ENCODE results near the gene FASTK.
A peak's percentile ranks its signal among the peaks of the same experiment; 100 is the strongest.

FASTK gene, protein sequence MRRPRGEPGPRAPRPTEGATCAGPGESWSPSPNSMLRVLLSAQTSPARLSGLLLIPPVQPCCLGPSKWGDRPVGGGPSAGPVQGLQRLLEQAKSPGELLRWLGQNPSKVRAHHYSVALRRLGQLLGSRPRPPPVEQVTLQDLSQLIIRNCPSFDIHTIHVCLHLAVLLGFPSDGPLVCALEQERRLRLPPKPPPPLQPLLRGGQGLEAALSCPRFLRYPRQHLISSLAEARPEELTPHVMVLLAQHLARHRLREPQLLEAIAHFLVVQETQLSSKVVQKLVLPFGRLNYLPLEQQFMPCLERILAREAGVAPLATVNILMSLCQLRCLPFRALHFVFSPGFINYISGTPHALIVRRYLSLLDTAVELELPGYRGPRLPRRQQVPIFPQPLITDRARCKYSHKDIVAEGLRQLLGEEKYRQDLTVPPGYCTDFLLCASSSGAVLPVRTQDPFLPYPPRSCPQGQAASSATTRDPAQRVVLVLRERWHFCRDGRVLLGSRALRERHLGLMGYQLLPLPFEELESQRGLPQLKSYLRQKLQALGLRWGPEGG

DNA sequence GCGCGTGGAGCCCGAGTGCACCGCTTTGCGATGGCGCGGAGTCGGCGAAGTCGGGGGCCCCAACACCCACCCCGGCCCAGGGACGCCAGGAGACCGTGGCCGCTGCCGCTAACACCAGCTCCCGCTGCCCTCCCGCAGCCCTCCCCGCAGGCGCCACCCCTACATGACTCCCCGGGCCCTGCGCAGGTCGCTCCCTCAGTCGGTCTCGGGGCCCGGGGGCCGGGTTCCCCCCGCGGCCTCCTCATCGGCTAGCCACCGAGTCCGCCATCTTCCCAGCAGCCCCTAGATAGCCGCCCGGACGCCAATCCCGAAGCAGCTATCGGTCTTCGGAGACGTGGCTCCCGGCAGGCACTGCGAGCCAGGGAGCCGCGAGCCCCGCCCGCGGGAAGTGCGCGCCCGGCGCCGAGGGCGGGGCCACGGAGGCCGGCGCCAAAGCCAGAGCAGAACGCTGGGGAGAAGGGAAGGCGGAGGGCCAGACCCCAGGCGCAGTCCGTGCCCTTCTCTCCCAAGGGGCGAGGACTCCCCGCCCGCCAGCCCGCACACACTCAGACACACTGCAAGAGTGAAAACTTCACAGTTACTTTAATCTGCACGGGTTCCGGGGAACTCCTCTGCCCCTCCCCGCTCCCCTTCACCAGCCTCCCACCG, at the start of gene FASTK:
Gene FASTK, minus strand, starts transcription at position 288 of the 648 bp plus-strand sequence. Its CDS starts 43 bp downstream, at position 245.
- DNase-seq (ENCODE audit: low spot score): peak; percentile 94

DNA sequence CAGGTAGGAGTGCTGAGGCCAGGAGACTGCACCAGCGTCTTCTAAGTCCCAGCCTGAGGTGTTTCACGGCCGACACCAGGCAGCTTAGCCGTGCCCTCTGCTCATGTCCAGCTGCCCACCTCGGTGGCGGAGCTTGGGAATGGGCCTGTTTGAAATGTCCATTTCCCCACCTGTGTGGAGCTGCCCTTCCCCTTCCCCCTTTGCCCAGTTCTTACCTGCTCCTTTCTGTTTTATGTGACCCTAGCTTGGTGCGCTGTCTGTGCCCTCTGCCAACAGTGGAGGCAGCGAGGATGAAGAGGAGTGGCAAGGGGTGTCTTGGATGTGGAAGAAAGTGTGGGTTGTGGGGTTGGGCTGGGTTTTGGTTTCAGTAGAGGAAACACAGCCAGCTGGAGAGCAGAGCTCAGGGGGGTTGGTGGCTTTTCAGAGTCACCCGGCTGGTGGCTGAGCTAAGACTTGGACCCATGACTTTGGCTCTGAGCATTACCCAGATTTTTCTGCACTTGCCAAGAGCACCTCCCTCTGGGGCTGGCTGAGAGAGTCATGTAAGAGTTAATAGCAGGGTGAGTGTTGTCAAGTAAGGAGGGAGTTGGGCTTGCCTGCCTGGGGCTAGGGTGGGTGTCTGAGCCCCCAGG, 49.5 kb upstream of the FASTK start:
- DNase-seq (ENCODE audit: low spot score): no peak

DNA sequence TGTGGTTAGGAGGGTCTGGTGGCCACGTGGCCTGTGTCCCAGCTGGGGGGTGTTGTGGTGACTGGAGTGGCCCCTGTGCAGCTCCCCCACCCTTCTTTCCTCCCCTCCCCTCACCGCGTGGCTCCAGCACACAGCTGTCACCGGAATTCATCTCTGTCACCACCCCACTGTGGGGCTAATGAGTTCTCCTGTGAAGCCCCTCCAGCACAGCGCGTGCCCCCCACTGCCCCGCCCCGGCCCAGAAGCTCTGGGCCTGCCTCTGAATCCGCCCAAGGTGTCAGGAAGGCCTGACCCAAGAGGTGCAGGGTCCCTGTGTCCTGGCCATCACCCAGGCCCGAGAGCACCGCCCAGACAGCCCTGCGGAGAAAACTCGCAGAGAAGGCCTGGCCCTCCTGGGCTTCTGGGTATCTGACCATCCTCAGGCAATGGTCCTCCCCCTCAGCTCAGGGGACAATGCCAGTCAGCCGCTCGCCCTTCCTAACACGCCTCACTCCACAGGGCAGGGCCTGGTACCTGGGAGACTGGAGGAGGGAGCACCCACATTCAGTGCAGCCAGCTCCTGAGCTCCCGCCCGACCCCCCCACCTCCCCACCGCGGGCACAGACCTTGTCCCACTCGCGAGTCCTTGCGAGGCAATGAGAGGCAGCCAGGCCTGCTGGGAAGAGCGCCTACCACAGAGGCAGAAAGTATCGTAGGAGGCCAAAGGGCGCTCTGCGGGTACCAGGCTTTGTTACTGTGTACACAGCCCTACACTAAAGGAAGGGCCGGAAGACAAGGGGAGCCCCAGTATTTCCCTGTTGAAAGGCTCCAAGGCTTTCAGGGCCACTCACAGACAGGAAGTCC, 48.7 kb upstream of the FASTK start:
- DNase-seq (ENCODE audit: low spot score): no peak

DNA sequence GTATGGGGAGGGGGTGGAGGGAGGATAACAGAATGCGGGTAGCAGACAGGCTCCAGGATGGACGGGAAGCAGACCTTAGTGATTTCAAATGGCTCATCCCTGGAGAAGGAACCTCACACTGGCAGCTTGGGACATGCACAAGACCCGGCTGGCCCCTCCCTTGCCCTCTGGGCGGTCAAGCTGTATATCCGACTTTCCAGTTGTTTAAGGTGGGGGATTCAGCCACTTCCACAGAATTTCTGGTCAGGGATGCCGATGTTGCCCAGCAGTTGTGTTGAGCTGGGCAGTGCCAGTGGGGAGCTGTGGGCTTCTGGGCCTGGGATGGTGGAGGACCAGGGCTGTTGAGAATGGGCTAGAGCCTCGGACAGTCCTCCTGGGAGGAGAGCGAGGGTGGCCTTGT, 48.1 kb upstream of the FASTK start:
- DNase-seq (ENCODE audit: low spot score): no peak

DNA sequence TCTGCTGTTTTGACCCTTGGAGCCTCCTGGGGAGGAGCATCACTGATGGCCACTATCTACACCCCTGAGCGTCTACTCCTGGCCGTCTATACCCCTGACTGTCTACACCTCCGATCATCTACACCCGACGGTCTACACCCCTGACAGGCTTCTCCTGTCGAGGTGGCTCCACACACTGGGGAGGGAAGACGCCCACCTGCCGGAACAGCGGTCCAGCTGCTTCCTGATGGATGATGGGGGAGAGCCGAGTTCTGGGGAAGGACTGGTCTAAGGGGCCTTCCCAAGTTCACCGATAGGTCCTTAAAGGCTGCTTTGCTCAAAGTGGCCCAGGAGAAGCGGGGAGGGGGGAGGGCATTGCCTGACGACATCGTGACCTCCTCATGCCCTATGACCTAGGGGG, 47.5 kb upstream of the FASTK start:
- DNase-seq (ENCODE audit: low spot score): no peak

DNA sequence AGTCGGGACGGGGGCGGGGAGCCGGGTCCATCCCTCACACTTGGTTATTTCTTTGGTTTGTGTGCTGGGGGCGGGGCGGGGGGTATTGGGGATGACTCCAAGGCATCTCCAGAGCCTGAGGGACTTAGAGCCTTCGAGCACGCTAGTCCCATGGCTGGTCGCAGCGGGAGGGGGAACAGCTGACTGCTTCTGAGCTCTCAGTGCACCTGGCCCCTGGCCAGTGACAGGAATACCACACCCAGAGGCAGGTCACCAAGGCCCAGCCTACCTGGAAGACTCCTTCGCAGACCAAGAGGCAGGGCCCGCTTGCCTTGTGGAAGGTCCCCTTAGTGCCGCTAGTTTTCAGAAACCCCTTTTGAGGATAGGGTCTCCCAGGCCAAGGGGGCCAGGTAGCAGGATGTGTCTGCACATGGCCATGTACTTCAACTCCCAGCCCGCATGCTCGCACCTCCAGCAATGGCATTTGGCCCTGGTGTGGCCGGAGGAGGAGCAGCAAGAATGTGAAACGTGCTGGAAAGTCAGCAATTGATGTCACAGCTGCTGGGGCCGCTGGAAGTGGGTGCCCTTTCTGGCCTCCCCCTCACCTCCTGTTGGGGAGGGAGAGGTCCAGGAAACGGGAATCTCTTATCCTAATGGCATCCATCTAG, 46.0 kb upstream of the FASTK start:
- no peak for DNase-seq (ENCODE audit: low spot score)

DNA sequence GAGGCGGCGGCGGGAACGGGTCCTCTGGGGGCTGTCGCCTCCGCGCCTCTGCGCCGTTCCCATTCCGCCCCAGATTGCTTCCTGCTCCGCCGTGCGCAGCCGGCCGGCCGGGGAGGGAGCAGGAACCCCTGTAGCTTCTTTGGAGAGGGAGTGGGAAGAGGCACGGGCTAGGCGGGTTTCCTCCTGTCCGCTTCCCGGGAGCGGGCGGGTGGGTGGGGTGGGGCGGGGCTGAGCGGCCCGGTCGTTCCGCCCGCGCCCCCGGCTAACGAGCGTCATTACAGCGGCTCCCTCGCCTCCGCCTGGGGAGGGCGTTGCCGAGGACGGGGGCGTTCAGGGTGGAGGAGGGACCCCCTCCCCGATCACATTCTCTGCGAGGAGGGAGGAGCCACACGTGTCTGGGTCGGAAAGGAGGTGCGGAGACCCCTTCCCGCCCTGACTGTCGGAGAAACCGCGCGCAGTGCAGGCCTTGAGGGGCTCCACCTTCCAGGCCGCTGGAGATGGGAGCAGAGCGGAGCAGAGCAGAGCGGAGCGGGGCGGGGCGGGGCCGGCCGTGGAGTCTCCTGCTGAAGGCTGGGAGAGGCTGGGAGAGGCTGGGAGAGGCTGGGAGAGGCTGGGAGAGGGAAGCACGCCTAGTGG, 45.4 kb upstream of the FASTK start:
- no peak for DNase-seq (ENCODE audit: low spot score)

DNA sequence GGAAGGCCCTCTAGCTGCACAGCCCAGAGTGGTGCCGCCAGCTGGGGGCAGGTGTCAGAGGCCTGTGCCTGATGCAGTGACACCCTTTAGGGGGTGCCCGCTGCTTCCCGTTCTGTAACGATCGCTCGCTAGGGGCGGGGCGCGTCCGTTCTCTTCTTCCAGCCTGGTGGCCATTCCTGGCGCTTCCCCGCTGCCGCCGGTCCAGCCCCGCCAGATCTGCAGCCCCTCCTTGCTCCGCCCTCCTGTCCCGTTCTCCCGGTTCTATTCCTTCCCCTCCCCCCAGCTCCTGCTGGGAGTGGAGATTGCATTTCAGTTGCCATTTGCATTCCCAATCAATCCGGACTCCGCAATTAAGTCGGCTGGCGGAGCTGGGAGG, 44.8 kb upstream of the FASTK start:
- DNase-seq (ENCODE audit: low spot score): no peak

DNA sequence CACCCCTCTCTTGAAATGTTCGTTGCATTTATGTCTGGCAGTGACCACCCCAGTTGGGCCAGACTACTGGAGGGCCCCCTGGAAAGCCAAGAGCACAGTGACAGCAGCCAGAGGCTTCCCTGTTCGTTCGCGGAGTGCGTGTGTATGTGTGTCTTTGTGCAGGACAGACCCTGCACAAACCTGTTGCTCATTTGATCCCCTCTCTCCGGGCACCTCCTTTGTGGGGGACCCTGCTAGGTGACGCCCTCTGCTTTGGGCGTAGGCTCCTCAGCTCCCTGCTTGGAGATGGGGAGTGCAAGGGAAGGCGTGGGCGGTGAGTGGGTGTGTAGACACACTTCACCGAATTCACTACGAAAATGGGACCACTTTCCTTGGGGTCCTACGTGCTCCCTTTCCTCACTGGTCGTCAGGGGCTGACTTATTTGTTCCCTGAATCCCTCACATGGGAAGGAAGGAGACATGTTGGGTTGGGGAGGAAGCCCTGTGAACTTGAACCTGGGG, 44.3 kb upstream of the FASTK start:
- no peak for DNase-seq (ENCODE audit: low spot score)

DNA sequence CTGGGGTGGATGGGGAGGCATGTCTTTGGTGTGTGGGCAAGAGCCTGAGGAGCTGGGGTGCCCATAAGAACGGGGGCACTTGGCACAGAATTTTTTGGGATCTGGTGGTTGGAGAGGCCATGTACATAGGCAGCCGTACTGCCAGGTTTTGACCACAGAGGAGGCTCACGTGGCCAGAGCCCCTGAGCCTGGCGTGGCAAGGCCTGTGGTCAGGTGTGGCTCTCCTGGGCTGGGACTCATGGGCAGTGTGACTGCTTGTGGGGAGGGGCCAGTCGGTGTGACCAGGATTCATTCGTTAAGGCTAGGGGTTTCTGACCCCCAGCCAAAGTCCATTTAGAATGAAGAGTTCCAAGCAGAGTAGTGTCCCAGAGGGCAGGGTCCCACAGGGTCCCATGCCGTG, 43.9 kb upstream of the FASTK start:
- no peak for DNase-seq (ENCODE audit: low spot score)

DNA sequence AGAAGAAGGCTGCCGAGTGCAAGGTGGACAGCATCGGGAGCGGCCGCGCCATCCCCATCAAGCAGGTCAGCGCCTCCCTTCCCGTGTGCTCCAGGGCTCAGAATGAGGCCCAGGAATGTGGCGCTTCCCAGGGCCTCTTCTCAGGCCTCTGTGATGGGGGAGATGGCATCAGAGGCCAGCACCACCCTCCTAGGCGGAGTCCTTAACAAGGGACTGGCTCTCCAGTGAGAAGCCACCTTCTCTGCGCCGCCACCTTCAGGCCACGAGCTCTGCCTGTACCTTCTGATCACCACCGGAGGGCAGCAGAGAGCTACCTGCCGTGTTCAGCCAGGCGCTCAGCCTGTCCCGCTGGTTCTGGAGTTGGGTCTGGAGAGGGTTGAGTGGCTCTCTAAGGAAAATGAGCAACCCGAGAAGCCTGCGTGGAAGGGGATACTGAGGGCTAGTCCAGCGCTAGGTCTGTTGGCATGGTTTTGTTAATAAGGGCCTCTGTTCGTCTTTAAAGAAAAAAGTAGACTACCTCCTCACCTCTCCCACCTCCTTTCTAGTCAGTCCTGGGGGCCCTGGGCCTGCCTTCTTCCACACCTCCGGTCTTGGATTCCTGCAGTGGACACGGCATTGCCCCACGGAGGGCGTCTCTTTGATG, 43.3 kb upstream of the FASTK start:
- peak; percentile 84 for DNase-seq (ENCODE audit: low spot score)

DNA sequence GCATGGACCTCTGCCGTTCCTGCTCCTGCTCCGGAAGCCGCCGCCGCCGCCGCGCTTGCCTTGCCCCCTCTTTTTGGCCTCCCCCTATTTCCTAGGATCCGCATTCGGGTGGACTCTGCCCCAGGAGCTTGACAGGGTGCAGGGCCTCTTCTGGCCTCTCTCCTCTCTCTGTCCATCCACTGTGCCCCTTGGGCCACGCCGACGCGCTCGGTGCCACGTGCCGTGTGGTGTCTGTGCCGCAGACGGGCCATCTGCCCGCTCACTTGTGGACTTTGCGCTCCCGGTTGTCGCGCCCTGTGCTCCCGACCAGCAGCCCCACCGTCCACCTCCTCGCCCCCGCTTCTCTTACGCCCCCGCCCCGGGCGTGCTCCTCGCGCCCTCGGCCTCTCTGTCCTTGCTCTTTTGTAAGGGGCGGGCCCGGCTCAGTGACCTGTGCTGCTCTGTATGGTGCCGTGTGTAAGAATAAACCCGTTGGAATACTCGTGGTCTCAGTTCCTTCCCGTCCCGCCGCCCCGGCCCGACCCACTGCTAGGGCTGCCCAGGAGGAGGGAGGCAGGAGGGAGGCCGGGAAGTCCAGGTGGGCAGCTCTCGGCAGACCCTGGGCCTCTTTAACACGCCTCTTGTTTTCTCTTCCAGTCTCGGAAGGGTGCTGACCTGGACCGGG, 42.7 kb upstream of the FASTK start:
- DNase-seq (ENCODE audit: low spot score): no peak

DNA sequence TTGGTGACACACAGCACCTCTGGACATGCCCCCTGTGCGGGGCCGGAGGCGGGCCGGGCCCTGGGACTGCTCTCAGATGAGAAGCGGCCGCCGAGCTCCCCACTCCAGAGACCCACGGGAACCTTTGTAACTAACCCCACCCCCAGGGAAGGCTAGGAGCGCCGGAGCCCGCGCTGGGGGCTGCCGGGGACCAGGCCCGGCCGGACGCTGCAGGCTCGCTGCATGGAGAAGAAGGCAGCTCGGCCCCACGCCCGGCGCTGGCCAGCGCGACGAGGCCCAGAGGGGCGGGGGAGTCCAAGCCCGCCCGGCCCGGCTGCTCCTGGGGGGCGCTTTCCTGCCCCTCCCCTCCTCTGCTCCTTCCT, 42.2 kb upstream of the FASTK start:
- DNase-seq (ENCODE audit: low spot score): no peak

DNA sequence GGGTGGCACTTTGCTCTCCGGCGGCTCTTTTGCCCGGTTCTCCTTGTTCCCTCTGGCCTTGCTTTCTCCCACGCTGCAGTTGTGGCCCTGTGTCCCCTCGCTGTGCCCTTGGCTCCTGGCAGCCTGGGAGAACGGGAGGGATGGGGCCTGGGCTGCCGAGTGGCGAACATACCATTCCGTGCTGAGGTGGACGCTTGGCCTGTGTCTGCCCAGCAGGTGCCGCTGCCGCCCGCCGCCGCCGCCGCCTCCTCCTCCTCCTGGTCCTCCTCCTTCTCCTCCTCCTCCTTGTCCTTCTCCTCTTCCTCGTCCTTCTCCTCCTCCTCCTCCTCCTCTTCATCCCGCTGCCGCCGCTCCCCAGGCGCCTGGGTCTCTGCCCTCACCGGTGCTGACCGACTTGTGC, 41.7 kb upstream of the FASTK start:
- DNase-seq (ENCODE audit: low spot score): no peak

DNA sequence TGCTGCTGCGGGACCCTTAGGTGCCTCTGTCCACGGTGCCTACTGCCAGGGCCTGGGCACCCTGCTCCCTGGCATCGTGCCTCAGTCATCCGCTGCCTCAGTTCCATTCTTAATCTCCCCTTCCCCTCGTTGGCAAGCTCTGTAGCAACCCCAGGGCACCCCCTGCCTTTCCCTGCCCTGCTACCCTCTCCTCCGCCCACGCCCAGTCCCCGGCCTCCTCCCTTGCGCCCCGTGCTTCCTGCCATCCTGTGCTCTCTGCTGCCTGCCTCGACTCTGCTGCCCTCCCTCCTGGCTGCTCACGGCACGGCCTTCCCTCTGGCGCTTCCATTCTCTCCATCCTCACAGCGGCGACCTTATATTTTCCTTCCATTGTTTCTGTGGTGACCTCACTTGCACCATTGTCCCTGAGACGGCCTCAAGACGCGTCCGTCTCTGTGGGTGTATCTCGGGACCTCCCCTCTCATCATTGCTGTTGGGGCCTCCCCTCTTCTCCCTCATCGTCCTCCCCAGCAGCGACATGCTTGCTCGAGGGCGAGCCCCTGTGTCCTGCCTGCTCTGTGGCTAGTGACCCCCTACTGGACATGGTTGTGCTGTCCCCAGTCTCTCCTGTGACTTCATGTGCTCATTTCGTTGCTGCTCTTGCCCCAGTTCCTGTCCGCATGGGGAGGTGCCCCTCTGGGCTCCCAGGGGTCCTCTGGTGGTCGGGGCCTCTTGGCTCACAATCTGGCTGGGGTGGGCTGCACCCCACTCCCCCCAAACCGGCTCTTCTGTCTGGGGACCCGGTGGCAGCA, 41.0 kb upstream of the FASTK start:
- no peak for DNase-seq (ENCODE audit: low spot score)

DNA sequence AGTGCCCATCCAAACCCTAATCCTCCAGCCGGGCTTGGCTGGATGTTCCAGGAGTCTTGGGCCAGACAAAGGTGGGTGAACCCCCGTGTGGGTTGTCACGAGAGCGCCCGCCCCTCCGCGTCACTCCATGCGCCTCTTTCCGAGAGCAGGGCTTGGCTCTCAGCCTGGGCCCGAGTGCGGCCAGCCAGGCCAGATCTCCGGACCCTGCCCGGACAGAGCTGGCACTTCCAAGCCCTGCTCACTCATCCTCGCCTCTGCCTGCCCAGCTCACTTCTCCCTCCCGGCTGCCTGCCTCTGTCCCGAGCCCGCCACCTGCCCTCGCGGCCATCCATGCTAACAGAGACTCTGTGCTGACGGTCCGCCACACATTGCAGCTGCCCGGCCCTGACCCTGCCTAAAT, 40.3 kb upstream of the FASTK start:
- DNase-seq (ENCODE audit: low spot score): no peak

DNA sequence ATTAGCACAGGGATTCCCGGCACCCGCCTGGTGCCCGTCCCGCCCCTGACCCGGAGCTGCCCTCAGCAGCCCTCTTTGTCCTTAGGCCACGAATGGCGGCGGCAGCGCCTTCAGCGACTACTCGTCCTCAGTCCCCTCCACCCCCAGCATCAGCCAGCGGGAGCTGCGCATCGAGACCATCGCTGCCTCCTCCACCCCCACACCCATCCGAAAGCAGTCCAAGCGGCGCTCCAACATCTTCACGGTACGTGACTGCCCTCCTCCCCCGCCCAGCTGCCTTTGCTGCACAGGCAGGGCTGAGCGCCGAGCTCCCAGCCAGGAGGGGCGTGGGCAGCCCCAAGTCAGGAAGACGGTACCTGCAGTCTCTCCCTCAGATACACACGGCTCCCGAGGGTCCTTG, 39.3 kb upstream of the FASTK start:
- no peak for DNase-seq (ENCODE audit: low spot score)

DNA sequence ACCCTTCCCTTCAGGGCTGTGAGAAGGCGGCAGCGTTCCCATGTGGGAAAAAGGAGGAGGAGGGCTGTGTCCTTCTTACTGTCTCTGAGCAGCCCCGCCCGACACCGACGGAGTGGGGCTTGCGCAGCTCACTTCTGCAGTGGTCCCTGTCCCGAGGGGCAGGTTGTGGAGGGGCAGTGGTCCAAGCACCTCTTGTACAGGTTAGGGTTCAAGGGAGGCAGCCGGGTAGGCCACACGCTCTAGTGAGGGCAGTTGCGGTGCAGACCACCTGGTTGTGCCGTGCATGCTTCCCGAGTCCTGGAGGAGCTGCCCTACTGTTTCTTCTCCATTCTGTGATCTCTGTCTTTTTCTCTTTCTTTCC, 38.4 kb upstream of the FASTK start:
- no peak for DNase-seq (ENCODE audit: low spot score)
